IMR-90 (cell line): ENCODE measurements around the gene PNMA6F.
"Not testable (repeated sequence)": the region's sequence is repeated elsewhere in the genome, so short reads cannot be mapped to it uniquely, and the experiment has no call there.

Experiments
- CEBPB ChIP-seq: IDR thresholded peaks from 2 replicates; pipeline ENCODE4 v1.6.1; 2012; ENCODE audit warnings: low read depth, low read length, improper control_type of control experiment
- FOS ChIP-seq: fragments of 150-350 bp; IDR thresholded peaks from 2 replicates; pipeline ENCODE4 v1.6.1; 2016; ENCODE audit warnings: low read depth, low read length
- MAFK ChIP-seq: IDR thresholded peaks from 2 replicates; pipeline ENCODE4 v1.6.1; 2012; ENCODE audit warnings: low read depth, low read length, improper control_type of control experiment
- MAZ ChIP-seq: IDR thresholded peaks from 2 replicates; pipeline ENCODE4 v1.6.1; 2012; ENCODE audit warnings: low read depth, mild to moderate bottlenecking, low read length, improper control_type of control experiment, moderate library complexity, borderline replicate concordance
- POLR2A ChIP-seq: IDR thresholded peaks from 2 replicates; pipeline ENCODE4 v1.6.1; 2012; ENCODE audit warnings: mild to moderate bottlenecking, low read depth, low read length
- RAD21 ChIP-seq: IDR thresholded peaks from 2 replicates; pipeline ENCODE4 v1.6.1; 2012; ENCODE audit warnings: low read length, improper control_type of control experiment
- RCOR1 ChIP-seq: IDR thresholded peaks from 2 replicates; pipeline ENCODE4 v1.6.1; 2012; ENCODE audit warnings: mild to moderate bottlenecking, low read length, improper control_type of control experiment; ENCODE audit not compliant: insufficient replicate concordance
- RFX5 ChIP-seq: IDR thresholded peaks from 2 replicates; pipeline ENCODE4 v1.8.0; 2012; ENCODE audit warnings: low read depth, mild to moderate bottlenecking, low read length, moderate library complexity
- SMC3 ChIP-seq: fragments of 150-350 bp; IDR thresholded peaks from 2 replicates; pipeline ENCODE4 v1.6.1; 2016; ENCODE audit warnings: low read depth, mild to moderate bottlenecking, antibody characterized with exemption, low read length, moderate library complexity
- USF2 ChIP-seq: fragments of 150-350 bp; IDR thresholded peaks from 2 replicates; pipeline ENCODE4 v1.6.1; 2017; ENCODE audit warnings: mild to moderate bottlenecking, antibody characterized with exemption, low read length, low read depth
- TF ChIP-seq, protein P1 (sequence below): conservative IDR thresholded peaks from 2 replicates; pipeline ENCODE4 v1.5.1; 2012; ENCODE audit warnings: mild to moderate bottlenecking, low read depth, low read length, improper control_type of control experiment

- TF ChIP-seq, protein P1, sequence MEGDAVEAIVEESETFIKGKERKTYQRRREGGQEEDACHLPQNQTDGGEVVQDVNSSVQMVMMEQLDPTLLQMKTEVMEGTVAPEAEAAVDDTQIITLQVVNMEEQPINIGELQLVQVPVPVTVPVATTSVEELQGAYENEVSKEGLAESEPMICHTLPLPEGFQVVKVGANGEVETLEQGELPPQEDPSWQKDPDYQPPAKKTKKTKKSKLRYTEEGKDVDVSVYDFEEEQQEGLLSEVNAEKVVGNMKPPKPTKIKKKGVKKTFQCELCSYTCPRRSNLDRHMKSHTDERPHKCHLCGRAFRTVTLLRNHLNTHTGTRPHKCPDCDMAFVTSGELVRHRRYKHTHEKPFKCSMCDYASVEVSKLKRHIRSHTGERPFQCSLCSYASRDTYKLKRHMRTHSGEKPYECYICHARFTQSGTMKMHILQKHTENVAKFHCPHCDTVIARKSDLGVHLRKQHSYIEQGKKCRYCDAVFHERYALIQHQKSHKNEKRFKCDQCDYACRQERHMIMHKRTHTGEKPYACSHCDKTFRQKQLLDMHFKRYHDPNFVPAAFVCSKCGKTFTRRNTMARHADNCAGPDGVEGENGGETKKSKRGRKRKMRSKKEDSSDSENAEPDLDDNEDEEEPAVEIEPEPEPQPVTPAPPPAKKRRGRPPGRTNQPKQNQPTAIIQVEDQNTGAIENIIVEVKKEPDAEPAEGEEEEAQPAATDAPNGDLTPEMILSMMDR: not testable (repeated sequence)
- not testable (repeated sequence) for TF ChIP-seq RCOR1, MAZ, POLR2A, CEBPB, FOS, USF2, SMC3, RAD21, MAFK, RFX5
These were observed 28.0 kb downstream of the PNMA6F start for GRCh38 chrX:153293485-153294071.
